Muscle of leg (tissue), 11 donors: Measurements from ENCODE around the gene SSTR3. TPM values are rescaled to one million over a fixed set of nuclear protein-coding genes. Genes with fewer than 3 reads are reported as not detected.

Source experiments
- DNase-seq: peaks from one replicate; pipeline ENCODE4 v3.0.0; 2013
- H3K27ac ChIP-seq: one replicate; pipeline ENCODE4 v1.5.1; 2013; ENCODE audit warnings: mild to moderate bottlenecking, low read length, control low read depth
- H3K27me3 ChIP-seq: one replicate; pipeline ENCODE4 v1.6.1; 2013; ENCODE audit warnings: low read length; ENCODE audit not compliant: control insufficient read depth, insufficient read depth
- H3K36me3 ChIP-seq: one replicate; pipeline ENCODE4 v1.6.1; 2013; ENCODE audit warnings: low read length; ENCODE audit not compliant: control insufficient read depth, insufficient read depth
- H3K4me1 ChIP-seq: one replicate; pipeline ENCODE4 v1.6.1; 2013; ENCODE audit warnings: low read length; ENCODE audit not compliant: control insufficient read depth, insufficient read depth
- H3K4me3 ChIP-seq: one replicate; pipeline ENCODE4 v1.5.1; 2013; ENCODE audit warnings: low read length, control low read depth
- H3K9me3 ChIP-seq: replicated peaks from 2 replicates; pipeline ENCODE4 v1.6.1; 2013; ENCODE audit warnings: low read depth, low read length; ENCODE audit not compliant: control insufficient read depth
- WGBS: methylation state at CpG from one replicate; pipeline ENCODE4 v1.1.5; 2013; ENCODE audit warnings: missing lambda C conversion rate; ENCODE audit not compliant: insufficient coverage; 5-methylcytosine and 5-hydroxymethylcytosine counted together
- polyA plus RNA-seq, 8 donors: library from polyadenylated mRNA; unstranded; fragments of 120-200 nt; gene quantifications; one replicate each; pipeline versions ENCODE4 v1.2.1 to v1.2.3, GENCODE V29; 2013; ENCODE audit warnings: inconsistent platforms in 1 of 8, low replicate concordance in 1 of 8; ENCODE audit not compliant: insufficient read length in 8 of 8, insufficient read depth in 1 of 8
- total RNA-seq: library from RNA; stranded (reverse); fragments of 120-200 nt; gene quantifications from one replicate; pipeline ENCODE4 v1.2.4, GENCODE V29; 2013

Gene SSTR3
- total and polyA plus RNA-seq, 9 donors = 0.04 TPM; not detected in 8

GRCh38 chr22:37209140-37209845, 3.0 kb downstream of the SSTR3 start:
- WGBS = 84% methylated on average over 7 of the region's 9 CpGs
- DNase-seq = no peak
- Histone ChIP-seq H3K9me3 (no peaks in the 10 kb centered on the region), H3K27me3 (peaks cover 23% of the 10 kb centered on the region), H3K27ac (no peak overlapping the region), H3K4me3 (no peak overlapping the region), H3K4me1 (peaks cover 13% of the 10 kb centered on the region), H3K36me3 (no peaks in the 10 kb centered on the region)

- no peaks in the 10 kb centered on the region for H3K9me3 ChIP-seq
- DNase-seq = no peak
- H3K4me1 ChIP-seq = peaks cover 13% of the 10 kb centered on the region
- H3K27ac ChIP-seq = no peak overlapping the region
- H3K36me3 ChIP-seq = no peaks in the 10 kb centered on the region
- WGBS = 46% methylated on average over 7 of the region's 7 CpGs
- peaks cover 18% of the 10 kb centered on the region for H3K27me3 ChIP-seq
- H3K4me3 ChIP-seq = no peak overlapping the region
Observed at GRCh38 chr22:37208401-37209139, 3.7 kb downstream of the SSTR3 start.

GRCh38 chr22:37207981-37208380, 4.3 kb downstream of the SSTR3 start:
- 93% methylated on average over 3 of the region's 7 CpGs for WGBS
- H3K27me3 ChIP-seq = peaks cover 15% of the 10 kb centered on the region
- H3K4me1 ChIP-seq = peaks cover 11% of the 10 kb centered on the region
- H3K4me3 ChIP-seq = no peak overlapping the region
- DNase-seq = no peak
- no peaks in the 10 kb centered on the region for H3K9me3 ChIP-seq
- H3K27ac ChIP-seq = no peak overlapping the region
- no peaks in the 10 kb centered on the region for H3K36me3 ChIP-seq

- Histone ChIP-seq H3K27me3 (peaks cover 14% of the 10 kb centered on the region), H3K36me3 (no peaks in the 10 kb centered on the region), H3K9me3 (no peaks in the 10 kb centered on the region), H3K27ac (no peak overlapping the region), H3K4me1 (peaks cover 4% of the 10 kb centered on the region), H3K4me3 (no peak overlapping the region)
- no peak for DNase-seq
- WGBS = 88% methylated on average over 67 of the region's 71 CpGs
Observed at GRCh38 chr22:37206841-37207821, 5.1 kb downstream of the SSTR3 start.

GRCh38 chr22:37206118-37206840, 6.0 kb downstream of the SSTR3 start:
- no peak overlapping the region for H3K27ac ChIP-seq
- no peaks in the 10 kb centered on the region for H3K36me3 ChIP-seq
- WGBS = 78% methylated on average over 14 of the region's 16 CpGs
- no peaks in the 10 kb centered on the region for H3K9me3 ChIP-seq
- H3K4me1 ChIP-seq = no peaks in the 10 kb centered on the region
- no peak overlapping the region for H3K4me3 ChIP-seq
- H3K27me3 ChIP-seq = peaks cover 7% of the 10 kb centered on the region
- no peak for DNase-seq

- Histone ChIP-seq H3K36me3 (no peaks in the 10 kb centered on the region), H3K27ac (no peak overlapping the region), H3K4me1 (no peaks in the 10 kb centered on the region), H3K27me3 (peaks cover 2% of the 10 kb centered on the region), H3K4me3 (no peak overlapping the region), H3K9me3 (no peaks in the 10 kb centered on the region)
- WGBS = 66% methylated on average over 4 of the region's 5 CpGs
- DNase-seq = no peak
Observed at GRCh38 chr22:37205046-37205445, 7.2 kb downstream of the SSTR3 start.

- no peak for DNase-seq
- H3K4me3 ChIP-seq = no peak overlapping the region
- WGBS = 71% methylated on average over 2 of the region's 5 CpGs
- peaks cover 6% of the 10 kb centered on the region for H3K4me1 ChIP-seq
- H3K27ac ChIP-seq = no peak overlapping the region
- no peaks in the 10 kb centered on the region for H3K36me3 ChIP-seq
- no peaks in the 10 kb centered on the region for H3K27me3 ChIP-seq
- H3K9me3 ChIP-seq = no peaks in the 10 kb centered on the region
Observed at GRCh38 chr22:37204045-37204655, 8.1 kb downstream of the SSTR3 start.

GRCh38 chr22:37203354-37204044, 8.8 kb downstream of the SSTR3 start:
- Histone ChIP-seq H3K9me3 (no peaks in the 10 kb centered on the region), H3K27me3 (no peaks in the 10 kb centered on the region), H3K27ac (no peak overlapping the region), H3K36me3 (no peaks in the 10 kb centered on the region), H3K4me3 (no peak overlapping the region), H3K4me1 (peaks cover 6% of the 10 kb centered on the region)
- WGBS = 72% methylated on average over 14 of the region's 16 CpGs
- DNase-seq = no peak

- Histone ChIP-seq H3K27ac (no peak overlapping the region), H3K9me3 (no peaks in the 10 kb centered on the region), H3K4me3 (no peak overlapping the region), H3K4me1 (peaks cover 12% of the 10 kb centered on the region), H3K27me3 (no peaks in the 10 kb centered on the region), H3K36me3 (no peaks in the 10 kb centered on the region)
- DNase-seq = no peak
- WGBS = 82% methylated on average over 4 of the region's 10 CpGs
Observed at GRCh38 chr22:37202716-37203115, 9.6 kb downstream of the SSTR3 start.
